Mesothelial cell of epicardium (in vitro differentiated cells): ENCODE data around the gene KDM4C. TPM values are rescaled to one million over a fixed set of nuclear protein-coding genes. Genes with fewer than 3 reads are reported as not detected.

Experiments
- DNase-seq, 2 experiments: peaks; one replicate each; pipeline ENCODE4 v3.0.0; 2021; ENCODE audit warnings: low spot score in 2 of 2; ENCODE audit not compliant: unreplicated experiment in 2 of 2
- H3K27ac Mint-ChIP-seq: 2 replicates; pipeline ENCODE4 v1.8.0; 2021; ENCODE audit warnings: mixed read lengths
- H3K27me3 Mint-ChIP-seq: 2 replicates; pipeline ENCODE4 v1.8.0; 2021; ENCODE audit warnings: low read depth, mixed read lengths
- H3K36me3 Mint-ChIP-seq: 2 replicates; pipeline ENCODE4 v1.8.0; 2021; ENCODE audit warnings: mixed read lengths
- H3K4me1 Mint-ChIP-seq: 2 replicates; pipeline ENCODE4 v1.8.0; 2021; ENCODE audit warnings: mixed read lengths
- H3K4me3 Mint-ChIP-seq: 2 replicates; pipeline ENCODE4 v1.8.0; 2021; ENCODE audit warnings: mild to moderate bottlenecking, moderate library complexity, mixed read lengths
- H3K9me3 Mint-ChIP-seq: 2 replicates; pipeline ENCODE4 v1.8.0; 2021; ENCODE audit warnings: mixed read lengths
- total RNA-seq: library from RNA; stranded (reverse); gene quantifications from 3 replicates; pipeline ENCODE4 v1.2.1, GENCODE V29; 2021
- TF ChIP-seq, protein P1 (sequence below): fragments of 200-600 bp; sonication (generic); IDR thresholded peaks from one replicate; pipeline ENCODE4 v1.5.0; 2021; ENCODE audit warnings: antibody characterized with exemption; ENCODE audit not compliant: unreplicated experiment

Gene KDM4C
- total RNA-seq, 1 donor from 2014 or later, result 25.4 TPM

- no peak for DNase-seq
- Mint-ChIP-seq H3K36me3 (peaks cover 29% of the 10 kb centered on the region), H3K27me3 (no peaks in the 10 kb centered on the region), H3K4me1 (no peaks in the 10 kb centered on the region), H3K9me3 (no peaks in the 10 kb centered on the region), H3K27ac (no peak overlapping the region), H3K4me3 (no peak overlapping the region)
- TF ChIP-seq, protein P1, sequence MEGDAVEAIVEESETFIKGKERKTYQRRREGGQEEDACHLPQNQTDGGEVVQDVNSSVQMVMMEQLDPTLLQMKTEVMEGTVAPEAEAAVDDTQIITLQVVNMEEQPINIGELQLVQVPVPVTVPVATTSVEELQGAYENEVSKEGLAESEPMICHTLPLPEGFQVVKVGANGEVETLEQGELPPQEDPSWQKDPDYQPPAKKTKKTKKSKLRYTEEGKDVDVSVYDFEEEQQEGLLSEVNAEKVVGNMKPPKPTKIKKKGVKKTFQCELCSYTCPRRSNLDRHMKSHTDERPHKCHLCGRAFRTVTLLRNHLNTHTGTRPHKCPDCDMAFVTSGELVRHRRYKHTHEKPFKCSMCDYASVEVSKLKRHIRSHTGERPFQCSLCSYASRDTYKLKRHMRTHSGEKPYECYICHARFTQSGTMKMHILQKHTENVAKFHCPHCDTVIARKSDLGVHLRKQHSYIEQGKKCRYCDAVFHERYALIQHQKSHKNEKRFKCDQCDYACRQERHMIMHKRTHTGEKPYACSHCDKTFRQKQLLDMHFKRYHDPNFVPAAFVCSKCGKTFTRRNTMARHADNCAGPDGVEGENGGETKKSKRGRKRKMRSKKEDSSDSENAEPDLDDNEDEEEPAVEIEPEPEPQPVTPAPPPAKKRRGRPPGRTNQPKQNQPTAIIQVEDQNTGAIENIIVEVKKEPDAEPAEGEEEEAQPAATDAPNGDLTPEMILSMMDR, result no peak
Measured at GRCh38 chr9:6986141-6986815, 228.5 kb downstream of the KDM4C start.

- Mint-ChIP-seq H3K4me3 (no peak overlapping the region), H3K4me1 (no peaks in the 10 kb centered on the region), H3K9me3 (no peaks in the 10 kb centered on the region), H3K27ac (no peak overlapping the region), H3K36me3 (peaks cover 31% of the 10 kb centered on the region), H3K27me3 (no peaks in the 10 kb centered on the region)
- TF ChIP-seq, protein P1, result no peak
- no peak for DNase-seq
Measured at GRCh38 chr9:6987381-6987780, 229.6 kb downstream of the KDM4C start.

GRCh38 chr9:6991418-6991817 lies 233.6 kb downstream of the KDM4C start:
- DNase-seq, result no peak
- H3K9me3 Mint-ChIP-seq, result no peaks in the 10 kb centered on the region
- no peaks in the 10 kb centered on the region for H3K27me3 Mint-ChIP-seq
- TF ChIP-seq, protein P1, result no peak
- H3K4me3 Mint-ChIP-seq, result no peak overlapping the region
- H3K27ac Mint-ChIP-seq, result no peak overlapping the region
- no peaks in the 10 kb centered on the region for H3K4me1 Mint-ChIP-seq
- peaks cover 25% of the 10 kb centered on the region for H3K36me3 Mint-ChIP-seq

DNA sequence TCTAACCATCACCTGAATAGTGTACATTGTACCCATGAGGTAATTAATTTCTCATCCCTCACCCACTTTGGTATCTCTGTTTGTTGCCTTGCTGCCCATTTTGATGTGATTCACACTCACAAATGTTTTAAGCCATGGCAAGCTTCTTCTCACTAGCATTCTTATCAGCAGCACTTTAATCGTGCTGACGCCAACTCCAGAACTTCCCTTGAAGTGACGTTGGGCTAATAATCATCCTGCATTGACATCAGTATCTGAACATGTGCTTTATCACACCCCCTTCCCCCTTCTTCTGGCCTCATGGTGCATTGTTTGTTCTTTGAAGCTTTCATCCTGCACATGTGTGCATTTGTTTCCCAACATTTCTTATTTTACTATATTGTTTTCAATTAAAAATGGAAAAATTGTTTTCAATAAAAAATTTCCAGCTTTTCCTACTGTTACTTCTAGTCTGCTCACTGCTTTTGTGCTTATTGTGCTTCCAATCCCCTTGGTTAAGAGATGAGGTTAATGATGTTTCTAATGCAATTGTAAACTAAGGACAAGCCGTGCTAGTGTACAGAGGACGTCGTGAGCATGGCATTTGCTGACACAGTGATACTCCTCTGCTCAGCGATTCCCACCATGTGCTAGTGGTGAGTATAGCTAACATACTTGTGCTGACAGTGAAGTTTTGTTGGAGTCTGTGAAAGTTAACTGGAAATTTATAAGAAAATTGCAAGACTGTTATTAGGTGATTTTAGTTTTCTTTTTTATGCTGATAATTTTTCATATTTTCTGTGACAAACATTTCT lies 238.5 kb downstream of the KDM4C start:
- Mint-ChIP-seq H3K27ac (no peak overlapping the region), H3K4me3 (no peak overlapping the region), H3K36me3 (peaks cover 16% of the 10 kb centered on the region), H3K9me3 (no peaks in the 10 kb centered on the region), H3K27me3 (no peaks in the 10 kb centered on the region), H3K4me1 (no peaks in the 10 kb centered on the region)
- DNase-seq, result no peak
- TF ChIP-seq, protein P1, result no peak

DNA sequence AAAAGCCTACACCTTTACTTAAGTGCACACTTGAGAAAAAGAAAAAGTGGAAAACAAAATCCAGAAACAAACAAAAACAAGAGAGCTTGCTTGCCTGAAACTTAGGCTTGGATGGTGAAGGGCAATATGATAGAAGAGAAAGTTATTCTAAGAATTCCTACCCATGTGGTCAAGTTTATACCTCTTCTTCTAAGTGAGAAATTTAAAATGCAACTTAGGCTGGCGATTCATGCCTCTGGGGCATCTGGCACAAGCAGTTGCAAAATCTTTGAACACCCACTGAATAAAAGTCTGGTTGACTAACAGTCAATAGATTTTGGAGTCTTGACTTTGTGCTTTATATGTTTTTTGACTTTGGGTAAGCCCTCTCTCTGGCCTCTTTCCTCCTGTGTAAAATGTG lies 239.6 kb downstream of the KDM4C start:
- H3K27ac Mint-ChIP-seq, result no peak overlapping the region
- H3K36me3 Mint-ChIP-seq, result peaks cover 16% of the 10 kb centered on the region
- DNase-seq, result no peak
- H3K4me1 Mint-ChIP-seq, result no peaks in the 10 kb centered on the region
- peaks cover 3% of the 10 kb centered on the region for H3K9me3 Mint-ChIP-seq
- H3K4me3 Mint-ChIP-seq, result no peak overlapping the region
- TF ChIP-seq, protein P1, result no peak
- no peaks in the 10 kb centered on the region for H3K27me3 Mint-ChIP-seq
